ENCODE measurements around the gene FGFR3. TPM values are rescaled to one million over a fixed set of nuclear protein-coding genes. Genes with fewer than 3 reads are reported as not detected.

FGFR3 gene
- total RNA-seq, 4 donors from 2014 or later, result 0.22 to 1.3 (median 0.94) TPM; not detected in 1

DNA sequence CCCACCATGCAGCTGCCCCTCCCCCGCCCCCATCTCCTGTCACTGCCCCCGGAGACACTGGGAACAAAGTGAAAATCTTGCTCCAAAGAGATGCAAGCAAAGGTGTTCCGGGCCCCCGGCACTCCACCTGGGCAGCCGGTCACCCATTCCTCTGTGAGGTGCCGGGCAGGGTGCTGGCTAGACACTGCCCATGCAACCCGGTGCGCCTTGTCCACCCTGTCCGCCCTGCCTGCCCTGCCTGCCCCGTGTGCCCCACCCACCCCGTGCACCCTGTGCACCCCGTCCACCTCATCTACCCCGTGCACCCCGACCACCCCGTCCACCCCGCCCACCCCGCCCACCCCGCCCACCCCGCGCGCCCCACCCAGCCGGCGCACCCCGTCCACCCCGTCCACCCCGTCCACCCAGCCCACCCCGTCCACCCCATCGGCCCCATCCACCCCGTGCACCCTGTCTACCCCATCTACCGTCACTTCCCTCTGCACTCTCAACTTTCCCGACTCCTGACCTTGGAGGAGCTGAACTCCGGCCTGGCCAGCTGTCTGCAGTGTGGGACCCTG is 31.9 kb upstream of the FGFR3 start:
- TF ChIP-seq, protein P1, sequence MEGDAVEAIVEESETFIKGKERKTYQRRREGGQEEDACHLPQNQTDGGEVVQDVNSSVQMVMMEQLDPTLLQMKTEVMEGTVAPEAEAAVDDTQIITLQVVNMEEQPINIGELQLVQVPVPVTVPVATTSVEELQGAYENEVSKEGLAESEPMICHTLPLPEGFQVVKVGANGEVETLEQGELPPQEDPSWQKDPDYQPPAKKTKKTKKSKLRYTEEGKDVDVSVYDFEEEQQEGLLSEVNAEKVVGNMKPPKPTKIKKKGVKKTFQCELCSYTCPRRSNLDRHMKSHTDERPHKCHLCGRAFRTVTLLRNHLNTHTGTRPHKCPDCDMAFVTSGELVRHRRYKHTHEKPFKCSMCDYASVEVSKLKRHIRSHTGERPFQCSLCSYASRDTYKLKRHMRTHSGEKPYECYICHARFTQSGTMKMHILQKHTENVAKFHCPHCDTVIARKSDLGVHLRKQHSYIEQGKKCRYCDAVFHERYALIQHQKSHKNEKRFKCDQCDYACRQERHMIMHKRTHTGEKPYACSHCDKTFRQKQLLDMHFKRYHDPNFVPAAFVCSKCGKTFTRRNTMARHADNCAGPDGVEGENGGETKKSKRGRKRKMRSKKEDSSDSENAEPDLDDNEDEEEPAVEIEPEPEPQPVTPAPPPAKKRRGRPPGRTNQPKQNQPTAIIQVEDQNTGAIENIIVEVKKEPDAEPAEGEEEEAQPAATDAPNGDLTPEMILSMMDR (IDR thresholded peaks at IDR 0.05; ENCODE audit: low read depth), result no peak

- TF ChIP-seq, protein P1 (IDR thresholded peaks at IDR 0.05; ENCODE audit: low read depth), result no peak
Measured at GRCh38 chr4:1762264-1763010, 30.7 kb upstream of the FGFR3 start.

DNA sequence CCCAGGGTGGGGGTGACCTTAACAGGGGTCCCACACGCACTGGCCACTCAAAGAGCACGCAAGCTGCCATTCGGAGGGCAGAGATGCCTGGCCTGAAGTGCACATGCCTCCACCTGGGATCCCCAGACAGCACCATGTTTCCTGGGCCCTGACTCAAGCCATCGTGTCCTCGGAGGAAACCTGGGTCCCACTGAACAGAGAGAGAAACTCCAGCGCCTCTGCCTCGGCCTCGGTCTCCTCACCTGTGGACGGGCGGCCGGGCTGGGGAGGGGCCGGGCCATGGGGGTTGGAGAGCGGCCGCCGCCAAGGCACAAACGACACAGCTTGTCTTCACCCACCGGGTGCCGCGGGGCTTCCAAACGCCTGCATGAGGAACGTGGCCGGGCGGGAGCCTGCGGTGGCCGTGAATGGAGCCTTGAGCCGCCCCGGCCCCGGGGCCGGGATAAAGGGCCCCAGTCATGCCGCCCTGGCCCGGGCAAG is 30.0 kb upstream of the FGFR3 start:
- TF ChIP-seq, protein P1 (IDR thresholded peaks at IDR 0.05; ENCODE audit: low read depth), result no peak

- TF ChIP-seq, protein P1 (IDR thresholded peaks at IDR 0.05; ENCODE audit: low read depth), result no peak
Measured at GRCh38 chr4:1763550-1764080, 29.5 kb upstream of the FGFR3 start.

DNA sequence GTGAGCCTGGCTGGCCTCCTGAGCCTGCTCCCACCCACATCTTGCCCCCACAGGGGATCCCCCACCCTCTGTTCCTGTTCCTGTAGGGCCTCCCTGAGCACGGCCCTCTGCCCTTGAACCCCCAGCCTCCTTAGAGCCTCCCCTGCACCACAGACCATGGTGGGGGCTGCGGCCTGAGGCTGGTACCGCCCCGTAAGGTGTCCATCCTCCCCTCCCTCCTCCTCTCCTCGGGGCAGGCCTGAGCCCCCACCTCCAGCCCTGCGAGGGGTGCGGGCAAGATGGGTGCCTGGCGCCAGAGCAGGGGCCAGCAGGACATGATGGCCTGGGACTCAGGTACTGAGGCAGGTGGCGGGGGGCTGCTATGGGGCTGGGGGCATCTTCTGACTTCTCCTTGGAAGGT is 28.4 kb upstream of the FGFR3 start:
- TF ChIP-seq, protein P1 (IDR thresholded peaks at IDR 0.05; ENCODE audit: low read depth), result no peak

GRCh38 chr4:1765409-1766072 is 27.6 kb upstream of the FGFR3 start:
- TF ChIP-seq, protein P1 (IDR thresholded peaks at IDR 0.05; ENCODE audit: low read depth), result no peak
